WTC11 (cell line): ENCODE measurements around the gene EOLA1.

Experiments used
- AR ChIP-seq: fragments of 250-450 bp; sonication (Bioruptor Pico); IDR thresholded peaks from 2 replicates; pipeline ENCODE4 v1.9.0; 2021; ENCODE audit warnings: mild to moderate bottlenecking
- ATF3 ChIP-seq: sonication (generic); formaldehyde crosslinking; conservative IDR thresholded peaks from 2 replicates; pipeline ENCODE4 v1.8.1; 2022; ENCODE audit warnings: mild to moderate bottlenecking, missing genetic modification reagents
- CBFB ChIP-seq: sonication (generic); formaldehyde crosslinking; IDR thresholded peaks from 2 replicates; pipeline ENCODE4 v1.8.1; 2022; ENCODE audit warnings: mild to moderate bottlenecking, low read depth, missing genetic modification reagents
- CREM ChIP-seq: sonication (generic); formaldehyde crosslinking; IDR thresholded peaks from 2 replicates; pipeline ENCODE4 v1.8.1; 2022; ENCODE audit warnings: mild to moderate bottlenecking, missing genetic modification reagents, moderate library complexity
- CTCF ChIP-seq: fragments of 200-600 bp; IDR thresholded peaks from 2 replicates; pipeline ENCODE4 v1.8.0; 2022; ENCODE audit warnings: antibody characterized with exemption
- ESRRA ChIP-seq: sonication (generic); formaldehyde crosslinking; IDR thresholded peaks from 2 replicates; pipeline ENCODE4 v1.8.1; 2022; ENCODE audit warnings: mild to moderate bottlenecking, missing genetic modification reagents, borderline replicate concordance
- NR3C1 ChIP-seq: sonication (generic); formaldehyde crosslinking; conservative IDR thresholded peaks from 2 replicates; pipeline ENCODE4 v1.8.1; 2023; ENCODE audit warnings: low read depth, mild to moderate bottlenecking, missing genetic modification reagents
- SMAD4 ChIP-seq: sonication (generic); formaldehyde crosslinking; IDR thresholded peaks from 2 replicates; pipeline ENCODE4 v1.8.0; 2022; ENCODE audit warnings: mild to moderate bottlenecking, missing genetic modification reagents
- SP1 ChIP-seq: sonication (generic); formaldehyde crosslinking; conservative IDR thresholded peaks from 2 replicates; pipeline ENCODE4 v1.8.1; 2022; ENCODE audit warnings: missing genetic modification reagents
- TEAD4 ChIP-seq: sonication (generic); formaldehyde crosslinking; IDR thresholded peaks from 2 replicates; pipeline ENCODE4 v1.8.0; 2022; ENCODE audit warnings: mild to moderate bottlenecking, missing genetic modification reagents
- ZNF512 ChIP-seq: sonication (generic); formaldehyde crosslinking; IDR thresholded peaks from 2 replicates; pipeline ENCODE4 v1.8.1; 2022; ENCODE audit warnings: missing genetic modification reagents, borderline replicate concordance
- ZSCAN18 ChIP-seq: fragments of 250-450 bp; sonication (Bioruptor Pico); IDR thresholded peaks from 2 replicates; pipeline ENCODE4 v2.1.2; 2022; ENCODE audit warnings: mild to moderate bottlenecking, moderate library complexity

- TF ChIP-seq CTCF (no peak), ZSCAN18 (CRISPR knock-in tag) (no peak), CBFB (CRISPR knock-in tag) (no peak), NR3C1 (CRISPR knock-in tag) (no peak), CREM (CRISPR knock-in tag) (no peak), SMAD4 (CRISPR knock-in tag) (no peak), ATF3 (CRISPR knock-in tag) (no peak), AR (CRISPR knock-in tag) (no peak), TEAD4 (CRISPR knock-in tag) (no peak), ZNF512 (no peak), SP1 (CRISPR knock-in tag) (no peak), ESRRA (CRISPR knock-in tag) (no peak)
Observed at GRCh38 chrX:149497054-149497453, 43.8 kb upstream of the EOLA1 start.
